Astrocyte of the spinal cord (primary cell): ENCODE results near the gene INCA1.

Experiments
- DNase-seq: peaks from one replicate; pipeline ENCODE4 v3.0.0; 2011; ENCODE audit warnings: low read depth, low spot score
- H3K4me3 ChIP-seq: 2 replicates; pipeline ENCODE4 v1.5.1; 2011; ENCODE audit warnings: low read depth, mild to moderate bottlenecking, low read length, moderate library complexity
- in situ Hi-C: cut with HindIII; loops from 2 replicates; pipeline ENCODE4 v1.10.0; 2017; ENCODE audit warnings: low sequenced_read_pairs
- TF ChIP-seq, protein P1 (sequence below): IDR thresholded peaks from 2 replicates; pipeline ENCODE4 v1.5.1; 2012; ENCODE audit warnings: low read depth, mild to moderate bottlenecking, low read length, inconsistent platforms

The INCA1 gene

DNA sequence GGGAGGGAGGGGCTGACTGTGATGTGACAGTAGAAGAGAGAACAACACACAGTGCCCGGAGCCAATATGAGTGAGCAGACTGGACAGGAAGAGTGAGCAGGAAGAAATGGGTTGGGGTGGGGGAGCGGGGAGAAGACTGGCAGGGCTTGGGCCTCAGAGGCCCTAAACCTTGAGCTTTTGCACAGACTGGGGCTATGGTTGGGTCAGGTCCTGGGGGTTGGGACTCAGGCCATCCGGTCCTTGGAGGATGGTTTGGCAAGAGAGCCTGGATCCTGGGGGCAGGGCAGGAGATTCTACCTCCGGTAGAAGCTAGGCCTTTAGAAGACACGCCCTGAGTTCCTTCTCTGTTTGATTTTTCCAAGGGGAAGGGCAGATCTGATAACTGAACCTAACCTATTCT, 10.9 kb downstream of the INCA1 start:
- peak overlapping the region; percentile 72 for H3K4me3 ChIP-seq
- in situ Hi-C loops: no loop called here
- no peak for DNase-seq
- TF ChIP-seq, protein P1, sequence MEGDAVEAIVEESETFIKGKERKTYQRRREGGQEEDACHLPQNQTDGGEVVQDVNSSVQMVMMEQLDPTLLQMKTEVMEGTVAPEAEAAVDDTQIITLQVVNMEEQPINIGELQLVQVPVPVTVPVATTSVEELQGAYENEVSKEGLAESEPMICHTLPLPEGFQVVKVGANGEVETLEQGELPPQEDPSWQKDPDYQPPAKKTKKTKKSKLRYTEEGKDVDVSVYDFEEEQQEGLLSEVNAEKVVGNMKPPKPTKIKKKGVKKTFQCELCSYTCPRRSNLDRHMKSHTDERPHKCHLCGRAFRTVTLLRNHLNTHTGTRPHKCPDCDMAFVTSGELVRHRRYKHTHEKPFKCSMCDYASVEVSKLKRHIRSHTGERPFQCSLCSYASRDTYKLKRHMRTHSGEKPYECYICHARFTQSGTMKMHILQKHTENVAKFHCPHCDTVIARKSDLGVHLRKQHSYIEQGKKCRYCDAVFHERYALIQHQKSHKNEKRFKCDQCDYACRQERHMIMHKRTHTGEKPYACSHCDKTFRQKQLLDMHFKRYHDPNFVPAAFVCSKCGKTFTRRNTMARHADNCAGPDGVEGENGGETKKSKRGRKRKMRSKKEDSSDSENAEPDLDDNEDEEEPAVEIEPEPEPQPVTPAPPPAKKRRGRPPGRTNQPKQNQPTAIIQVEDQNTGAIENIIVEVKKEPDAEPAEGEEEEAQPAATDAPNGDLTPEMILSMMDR: no peak

DNA sequence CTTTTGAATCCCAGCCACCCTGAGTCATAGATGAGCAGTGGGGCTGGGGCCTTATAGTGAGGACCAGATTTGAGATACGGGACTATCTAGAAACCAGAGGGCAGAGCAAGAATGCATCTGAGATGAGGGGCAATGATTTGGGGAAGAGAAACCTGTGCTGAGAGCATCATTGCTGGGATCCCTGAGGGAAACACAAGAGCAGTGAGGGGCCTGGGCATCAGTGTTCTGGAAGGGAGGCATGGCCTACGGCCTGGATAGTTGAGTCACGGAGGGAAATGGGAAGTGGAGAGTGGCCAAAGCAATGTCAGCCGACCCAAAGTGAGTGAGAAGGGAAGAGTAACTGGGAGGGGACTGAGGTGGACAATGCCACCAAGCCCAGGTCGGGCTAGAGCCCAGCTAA, 15.0 kb downstream of the INCA1 start:
- in situ Hi-C loops: no loop called here
- no peak for DNase-seq
- TF ChIP-seq, protein P1: no peak
- no peak overlapping the region for H3K4me3 ChIP-seq

DNA sequence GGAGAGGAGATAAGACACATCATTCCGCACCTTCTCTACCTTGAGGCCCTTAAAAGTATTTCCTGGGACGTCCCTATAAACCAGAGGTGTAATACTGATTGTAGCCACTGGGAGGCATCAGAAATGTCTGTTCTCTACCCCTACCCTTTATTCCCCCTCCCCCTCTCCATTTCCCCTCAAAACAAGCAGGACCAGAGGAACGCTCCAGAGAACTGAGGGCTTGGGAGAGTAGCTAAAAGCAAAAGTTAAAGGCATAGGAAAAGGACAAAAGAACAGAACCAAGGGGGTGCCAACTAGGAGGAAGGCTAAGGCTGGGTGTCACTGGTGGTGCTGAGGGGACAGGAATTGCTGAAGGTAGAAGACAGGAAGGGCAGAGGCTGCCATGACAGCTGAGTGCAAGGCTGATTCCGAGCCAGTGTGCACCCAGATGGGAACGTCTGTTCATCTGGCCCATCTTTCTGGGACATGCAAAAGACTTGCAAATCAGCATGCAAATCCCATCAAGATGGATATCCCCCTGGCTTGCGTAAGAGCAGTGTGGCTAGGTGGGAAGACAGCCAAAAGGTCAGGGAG, 16.6 kb downstream of the INCA1 start:
- TF ChIP-seq, protein P1: peak; percentile 62
- H3K4me3 ChIP-seq: no peak overlapping the region
- in situ Hi-C loops: no loop called here
- DNase-seq: peak; percentile 52

DNA sequence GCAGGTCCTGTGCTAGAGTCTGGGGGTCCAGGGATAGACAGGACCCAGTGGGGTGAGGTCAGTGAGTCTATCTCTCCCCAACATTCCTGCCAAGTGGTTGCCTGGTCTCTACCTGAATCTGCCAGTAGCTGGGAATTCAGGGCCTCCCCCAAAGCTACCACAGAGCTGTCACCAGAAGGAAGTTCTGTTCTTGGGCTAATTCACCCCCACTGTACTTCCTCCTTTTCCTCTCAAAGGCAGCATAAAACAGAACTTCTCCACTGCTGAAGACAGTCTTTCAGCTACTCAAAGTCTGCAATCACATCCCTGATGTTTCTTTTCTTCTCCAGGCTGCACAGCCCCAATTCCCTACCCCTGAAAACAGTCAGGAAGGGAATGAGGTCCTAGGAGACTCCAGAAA, 18.6 kb downstream of the INCA1 start:
- no peak for DNase-seq
- in situ Hi-C loops: no loop called here
- no peak overlapping the region for H3K4me3 ChIP-seq
- TF ChIP-seq, protein P1: no peak

DNA sequence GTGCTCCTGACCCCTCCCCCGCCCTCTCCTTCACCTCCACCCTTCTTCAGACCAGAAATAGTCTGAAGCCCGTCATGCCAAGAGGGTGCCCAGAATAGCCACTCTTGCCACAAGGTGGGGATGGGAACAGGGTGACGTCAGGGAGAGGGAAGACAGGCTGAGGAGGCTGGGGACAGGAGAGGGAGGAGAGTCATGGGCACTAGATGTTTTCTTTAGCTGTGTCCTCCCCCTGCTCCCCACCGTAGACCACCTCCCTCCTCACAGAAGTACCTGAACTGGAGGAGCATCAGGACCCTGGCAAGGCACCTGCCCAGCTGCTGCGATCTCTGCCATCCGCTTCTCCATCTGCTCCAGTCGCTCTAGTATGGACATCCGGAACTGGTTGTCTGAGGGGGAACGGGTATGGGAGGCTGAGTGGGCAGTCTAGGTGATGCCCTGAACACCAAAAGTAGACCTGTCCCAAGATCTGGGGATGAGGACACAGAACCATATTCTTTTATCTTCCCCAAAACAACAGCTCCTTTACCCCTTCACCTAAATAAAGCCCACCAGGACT, 23.1 kb downstream of the INCA1 start:
- in situ Hi-C loops: no loop called here
- DNase-seq: no peak
- no peak overlapping the region for H3K4me3 ChIP-seq
- TF ChIP-seq, protein P1: no peak

DNA sequence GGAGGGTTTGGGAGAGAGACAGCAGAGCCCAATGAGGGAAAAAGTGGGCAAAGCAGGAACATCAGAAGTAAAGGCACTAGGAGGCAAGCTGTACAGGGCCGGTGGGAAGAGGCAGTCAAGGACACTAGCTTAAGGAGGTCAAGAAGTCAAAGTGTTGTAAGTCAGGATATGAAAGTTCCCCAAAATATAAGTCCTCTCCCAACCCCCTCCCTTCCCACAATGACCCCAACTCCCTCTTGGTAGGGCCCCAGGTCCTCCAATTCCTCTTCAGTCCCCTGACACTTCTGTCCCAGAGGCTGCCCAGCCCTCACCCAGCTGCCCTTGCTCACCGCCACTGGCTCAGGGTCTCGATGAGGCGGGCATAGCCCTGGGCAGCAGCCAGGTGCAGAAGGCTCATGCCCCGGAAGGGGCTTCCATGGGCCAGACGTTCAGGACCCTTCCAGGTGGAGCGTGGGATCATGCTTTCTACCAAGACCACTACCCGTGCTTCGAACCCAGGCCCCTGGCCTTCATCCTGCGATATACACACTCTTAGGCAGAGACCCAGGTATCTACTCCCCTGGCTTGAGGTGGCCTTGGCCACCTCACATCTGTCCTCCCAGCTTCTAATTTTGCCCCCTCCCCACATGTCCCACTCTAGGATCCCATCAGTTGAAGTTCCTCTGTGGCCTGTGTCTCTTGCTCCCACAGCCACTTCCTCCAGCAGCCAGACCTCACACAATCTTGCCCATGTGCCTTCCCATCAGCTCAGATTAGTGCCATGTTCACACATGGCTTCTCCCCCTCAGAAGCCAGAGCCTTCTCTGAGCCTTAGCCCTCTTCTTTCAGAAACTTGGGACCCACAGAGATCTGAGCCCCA, 23.8 kb downstream of the INCA1 start:
- no peak for DNase-seq
- TF ChIP-seq, protein P1: no peak
- in situ Hi-C loops: no loop called here
- no peak overlapping the region for H3K4me3 ChIP-seq
